ENCODE results near the gene FAM184A. TPM values are rescaled to one million over a fixed set of nuclear protein-coding genes. Genes with fewer than 3 reads are reported as not detected.

FAM184A gene
- total RNA-seq, 1 donor from 2014 or later: 3.1 TPM

- H3K36me3 ChIP-seq: peaks cover 36 to 53% of the 10 kb centered on the region in 2 donors
- intact Hi-C loops (cut with DNase I): no loop called here
- DNase-seq (ENCODE audit: low spot score in 2 of 2): no peak
- H3K27ac ChIP-seq: no peak overlapping the region
- no peaks in the 10 kb centered on the region for H3K9me3 ChIP-seq
- H3K4me1 ChIP-seq: no peaks in the 10 kb centered on the region
- H3K27me3 ChIP-seq: no peaks in the 10 kb centered on the region
- no peak for TF ChIP-seq CTCF (IDR thresholded peaks at IDR 0.05)
- no peak overlapping the region for H3K4me3 ChIP-seq
These were observed 155.4 kb downstream of the FAM184A start for GRCh38 chr6:118923035-118923434.

GRCh38 chr6:118921084-118921483 lies 157.4 kb downstream of the FAM184A start:
- H3K4me1 ChIP-seq: no peaks in the 10 kb centered on the region
- H3K9me3 ChIP-seq: no peaks in the 10 kb centered on the region
- no peak for DNase-seq (ENCODE audit: low spot score in 2 of 2)
- H3K27ac ChIP-seq: no peak overlapping the region
- intact Hi-C loops (cut with DNase I): no loop called here
- no peak for TF ChIP-seq CTCF (IDR thresholded peaks at IDR 0.05)
- no peak overlapping the region for H3K4me3 ChIP-seq
- H3K36me3 ChIP-seq: peaks cover 45 to 66% of the 10 kb centered on the region in 2 donors
- H3K27me3 ChIP-seq: no peaks in the 10 kb centered on the region

GRCh38 chr6:118918329-118918725 lies 160.1 kb downstream of the FAM184A start:
- intact Hi-C loops (cut with DNase I): no loop called here
- Histone ChIP-seq H3K9me3 (no peaks in the 10 kb centered on the region), H3K36me3 (peaks cover 47 to 78% of the 10 kb centered on the region in 2 donors), H3K4me3 (no peak overlapping the region), H3K27ac (no peak overlapping the region), H3K4me1 (no peaks in the 10 kb centered on the region), H3K27me3 (no peaks in the 10 kb centered on the region)
- no peak for DNase-seq (ENCODE audit: low spot score in 2 of 2)
- TF ChIP-seq CTCF (IDR thresholded peaks at IDR 0.05): no peak

GRCh38 chr6:118917546-118918328 lies 160.7 kb downstream of the FAM184A start:
- no peaks in the 10 kb centered on the region for H3K27me3 ChIP-seq
- DNase-seq (ENCODE audit: low spot score in 2 of 2): no peak
- no peaks in the 10 kb centered on the region for H3K9me3 ChIP-seq
- H3K4me3 ChIP-seq: no peak overlapping the region
- intact Hi-C loops (cut with DNase I): no loop called here
- H3K4me1 ChIP-seq: no peaks in the 10 kb centered on the region
- H3K27ac ChIP-seq: no peak overlapping the region
- no peak for TF ChIP-seq CTCF (IDR thresholded peaks at IDR 0.05)
- H3K36me3 ChIP-seq: peaks cover 43 to 78% of the 10 kb centered on the region in 2 donors

- H3K4me1 ChIP-seq: no peaks in the 10 kb centered on the region
- TF ChIP-seq CTCF (IDR thresholded peaks at IDR 0.05): no peak
- intact Hi-C loops (cut with DNase I): no loop called here
- no peak overlapping the region for H3K27ac ChIP-seq
- no peak overlapping the region for H3K4me3 ChIP-seq
- no peaks in the 10 kb centered on the region for H3K27me3 ChIP-seq
- H3K36me3 ChIP-seq: peaks cover 32 to 70% of the 10 kb centered on the region in 2 donors
- DNase-seq (ENCODE audit: low spot score in 2 of 2): no peak
- H3K9me3 ChIP-seq: no peaks in the 10 kb centered on the region
These were observed 163.9 kb downstream of the FAM184A start for GRCh38 chr6:118914598-118914997.
